GM12878 (cell line): ENCODE measurements around the gene SLC15A3.

Experiments used
- BRCA1 ChIP-seq: IDR thresholded peaks from 2 replicates; pipeline ENCODE4 v1.6.1; 2011; ENCODE audit warnings: low read depth, low read length, improper control_type of control experiment
- ELK1 ChIP-seq: IDR thresholded peaks from 2 replicates; pipeline ENCODE4 v1.6.1; 2012; ENCODE audit warnings: low read depth, low read length, improper control_type of control experiment
- EZH2 ChIP-seq: IDR thresholded peaks from 2 replicates; pipeline ENCODE4 v1.6.1; 2012; ENCODE audit warnings: low read depth, mild to moderate bottlenecking, control low read depth, inconsistent platforms, low read length, borderline replicate concordance; ENCODE audit not compliant: control insufficient read depth
- FOXM1 ChIP-seq: IDR thresholded peaks from 2 replicates; pipeline ENCODE4 v1.6.1; 2012; ENCODE audit warnings: low read depth, mild to moderate bottlenecking, inconsistent platforms, low read length, moderate library complexity
- PBX3 ChIP-seq: IDR thresholded peaks from 2 replicates; pipeline ENCODE4 v1.6.1; 2011; ENCODE audit warnings: mild to moderate bottlenecking, low read depth, low read length, moderate library complexity; ENCODE audit not compliant: insufficient replicate concordance
- POLR2A ChIP-seq: IDR thresholded peaks from 2 replicates; pipeline ENCODE4 v1.6.1; 2011; ENCODE audit warnings: low read depth, mild to moderate bottlenecking, low read length
- RELA ChIP-seq: fragments of 450-650 bp; IDR thresholded peaks from 2 replicates; pipeline ENCODE4 v1.8.0; 2014; ENCODE audit warnings: borderline replicate concordance; ENCODE audit not compliant: partially characterized antibody
- ZBTB33 ChIP-seq: fragments of 450-650 bp; IDR thresholded peaks from 2 replicates; pipeline ENCODE4 v1.6.1; 2017; ENCODE audit warnings: mild to moderate bottlenecking

GRCh38 chr11:60923326-60923725 lies 28.6 kb downstream of the SLC15A3 start:
- TF ChIP-seq RELA (no peak), POLR2A (no peak), ELK1 (no peak), EZH2 (no peak), ZBTB33 (no peak), FOXM1 (no peak), BRCA1 (no peak), PBX3 (no peak)
